Smooth muscle cell (in vitro differentiated cells): ENCODE data around the gene TOLLIP. TPM values are rescaled to one million over a fixed set of nuclear protein-coding genes. Genes with fewer than 3 reads are reported as not detected.

Experiments used
- DNase-seq: peaks from one replicate; lab custom pipeline; 2025; ENCODE audit not compliant: unreplicated experiment; lab: John Stamatoyannopoulos, UW
- H2AFZ ChIP-seq: fragments of 200-600 bp; sonication (generic); 2 replicates; pipeline ENCODE4 v1.6.0; 2016; ENCODE audit warnings: antibody characterized with exemption, low read depth, mild to moderate bottlenecking
- H3F3A ChIP-seq: fragments of 200-600 bp; sonication (generic); 2 replicates; pipeline ENCODE4 v1.6.0; 2017; ENCODE audit warnings: antibody characterized with exemption, low read depth
- H3K27ac ChIP-seq: fragments of 200-600 bp; sonication (generic); 2 replicates; pipeline ENCODE4 v1.5.1; 2016; ENCODE audit warnings: low read depth, mild to moderate bottlenecking
- H3K27me3 ChIP-seq: fragments of 200-600 bp; sonication (generic); 2 replicates; pipeline ENCODE4 v1.6.1; 2016; ENCODE audit warnings: low read depth, mild to moderate bottlenecking
- H3K36me3 ChIP-seq: fragments of 200-600 bp; sonication (generic); 2 replicates; pipeline ENCODE4 v1.5.1; 2016; ENCODE audit warnings: low read depth
- H3K4me1 ChIP-seq: fragments of 200-600 bp; sonication (generic); 2 replicates; pipeline ENCODE4 v1.5.1; 2016; ENCODE audit warnings: low read depth
- H3K4me2 ChIP-seq: fragments of 200-600 bp; sonication (generic); 2 replicates; pipeline ENCODE4 v1.6.0; 2016; ENCODE audit warnings: mild to moderate bottlenecking
- H3K4me3 ChIP-seq: fragments of 200-600 bp; sonication (generic); 2 replicates; pipeline ENCODE4 v1.5.1; 2016; ENCODE audit warnings: mild to moderate bottlenecking
- H3K79me2 ChIP-seq: fragments of 200-600 bp; sonication (generic); 2 replicates; pipeline ENCODE4 v1.6.0; 2016; ENCODE audit warnings: low read depth, mild to moderate bottlenecking
- H3K9ac ChIP-seq: fragments of 200-600 bp; sonication (generic); 2 replicates; pipeline ENCODE4 v1.6.0; 2016; ENCODE audit warnings: low read depth
- H3K9me3 ChIP-seq: fragments of 200-600 bp; sonication (generic); replicated peaks from 2 replicates; pipeline ENCODE4 v1.5.1; 2016; ENCODE audit warnings: low read depth
- H4K20me1 ChIP-seq: fragments of 200-600 bp; sonication (generic); 2 replicates; pipeline ENCODE4 v1.6.0; 2016; ENCODE audit warnings: low read depth
- WGBS: methylation state at CpG from one replicate; pipeline ENCODE4 v1.1.7; 2016; ENCODE audit warnings: low lambda C conversion rate; 5-methylcytosine and 5-hydroxymethylcytosine counted together
- polyA plus RNA-seq: library from polyadenylated mRNA; unstranded; fragments of >200 nt; fragmentation: Nextera tagmentation; extraction: Ambion mirVana; gene quantifications from 2 replicates; pipeline ENCODE4 v1.2.1, GENCODE V29; 2016
- total RNA-seq: library from RNA; depleted of rRNA; stranded (reverse); fragments of >200 nt; gene quantifications from 2 replicates; pipeline ENCODE4 v1.2.3, GENCODE V29; 2014
- TF ChIP-seq, protein P1 (sequence below): fragments of 200-600 bp; sonication (generic); IDR thresholded peaks from 2 replicates; pipeline ENCODE4 v1.5.1; 2017; ENCODE audit warnings: borderline replicate concordance, mild to moderate bottlenecking, antibody characterized with exemption; ENCODE audit not compliant: insufficient read depth, poor library complexity, severe bottlenecking

The TOLLIP gene
- total and polyA plus RNA-seq, 2 experiments from 2014 or later = 20.3 to 63.0 TPM

GRCh38 chr11:1235901-1236315 is 73.5 kb downstream of the TOLLIP start:
- no peak overlapping the region for H3K4me2 ChIP-seq
- H3K9ac ChIP-seq = no peak overlapping the region
- no peaks in the 10 kb centered on the region for H3K4me1 ChIP-seq
- TF ChIP-seq, protein P1, sequence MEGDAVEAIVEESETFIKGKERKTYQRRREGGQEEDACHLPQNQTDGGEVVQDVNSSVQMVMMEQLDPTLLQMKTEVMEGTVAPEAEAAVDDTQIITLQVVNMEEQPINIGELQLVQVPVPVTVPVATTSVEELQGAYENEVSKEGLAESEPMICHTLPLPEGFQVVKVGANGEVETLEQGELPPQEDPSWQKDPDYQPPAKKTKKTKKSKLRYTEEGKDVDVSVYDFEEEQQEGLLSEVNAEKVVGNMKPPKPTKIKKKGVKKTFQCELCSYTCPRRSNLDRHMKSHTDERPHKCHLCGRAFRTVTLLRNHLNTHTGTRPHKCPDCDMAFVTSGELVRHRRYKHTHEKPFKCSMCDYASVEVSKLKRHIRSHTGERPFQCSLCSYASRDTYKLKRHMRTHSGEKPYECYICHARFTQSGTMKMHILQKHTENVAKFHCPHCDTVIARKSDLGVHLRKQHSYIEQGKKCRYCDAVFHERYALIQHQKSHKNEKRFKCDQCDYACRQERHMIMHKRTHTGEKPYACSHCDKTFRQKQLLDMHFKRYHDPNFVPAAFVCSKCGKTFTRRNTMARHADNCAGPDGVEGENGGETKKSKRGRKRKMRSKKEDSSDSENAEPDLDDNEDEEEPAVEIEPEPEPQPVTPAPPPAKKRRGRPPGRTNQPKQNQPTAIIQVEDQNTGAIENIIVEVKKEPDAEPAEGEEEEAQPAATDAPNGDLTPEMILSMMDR = no peak
- H3K36me3 ChIP-seq = no peaks in the 10 kb centered on the region
- no peaks in the 10 kb centered on the region for H3K9me3 ChIP-seq
- H3K79me2 ChIP-seq = no peaks in the 10 kb centered on the region
- WGBS = 81% methylated on average over 16 of the region's 16 CpGs
- no peaks in the 10 kb centered on the region for H3K27me3 ChIP-seq
- H3F3A ChIP-seq = no peaks in the 10 kb centered on the region
- no peak overlapping the region for H2AFZ ChIP-seq
- no peak overlapping the region for H3K4me3 ChIP-seq
- no peak overlapping the region for H3K27ac ChIP-seq
- no peak for DNase-seq
- H4K20me1 ChIP-seq = no peaks in the 10 kb centered on the region

- H3K4me1 ChIP-seq = no peaks in the 10 kb centered on the region
- no peak overlapping the region for H3K9ac ChIP-seq
- no peaks in the 10 kb centered on the region for H4K20me1 ChIP-seq
- no peaks in the 10 kb centered on the region for H3K36me3 ChIP-seq
- no peak overlapping the region for H3K4me3 ChIP-seq
- DNase-seq = no peak
- H3K79me2 ChIP-seq = no peaks in the 10 kb centered on the region
- H3K4me2 ChIP-seq = no peak overlapping the region
- no peaks in the 10 kb centered on the region for H3K9me3 ChIP-seq
- TF ChIP-seq, protein P1 = no peak
- 68% methylated on average over 23 of the region's 23 CpGs for WGBS
- no peaks in the 10 kb centered on the region for H3K27me3 ChIP-seq
- no peak overlapping the region for H2AFZ ChIP-seq
- no peaks in the 10 kb centered on the region for H3F3A ChIP-seq
- no peak overlapping the region for H3K27ac ChIP-seq
These were observed 74.0 kb downstream of the TOLLIP start for GRCh38 chr11:1235306-1235900.

GRCh38 chr11:1234771-1235305 is 74.6 kb downstream of the TOLLIP start:
- Histone ChIP-seq H3F3A (no peaks in the 10 kb centered on the region), H3K79me2 (no peaks in the 10 kb centered on the region), H3K27me3 (no peaks in the 10 kb centered on the region), H3K4me3 (no peak overlapping the region), H3K36me3 (no peaks in the 10 kb centered on the region), H3K9me3 (no peaks in the 10 kb centered on the region), H4K20me1 (no peaks in the 10 kb centered on the region), H3K4me1 (no peaks in the 10 kb centered on the region), H3K9ac (no peak overlapping the region), H3K27ac (no peak overlapping the region), H3K4me2 (no peak overlapping the region), H2AFZ (no peak overlapping the region)
- DNase-seq = no peak
- TF ChIP-seq, protein P1 = no peak
- 94% methylated on average over 20 of the region's 23 CpGs for WGBS
